Measurements from ENCODE around the gene RNF144B. TPM values are rescaled to one million over a fixed set of nuclear protein-coding genes. Genes with fewer than 3 reads are reported as not detected.

RNF144B gene
- total and polyA plus RNA-seq, 7 donors, result 6.0 to 94.9 (median 34.5) TPM

- Histone ChIP-seq H3K9me3 (no peaks in the 10 kb centered on the region), H3K27ac (no peak overlapping the region), H3K4me3 (no peak overlapping the region), H3K27me3 (ENCODE audit: insufficient read depth in 3 of 3, low read length in 2 of 3) (no peaks in the 10 kb centered on the region), H3K36me3 (ENCODE audit: insufficient read depth in 1 of 2, low read depth in 1 of 2) (peaks cover 0 to 4% of the 10 kb centered on the region in 2 donors), H3K4me1 (peaks cover 75% of the 10 kb centered on the region)
- ATAC-seq (no peak), DNase-seq (no peak)
- intact Hi-C loops (cut with DNase I), result loop anchor here in 1 of 2 donors (5.0 kb wide), 1 partner anchor 59 kb away; the partner anchor contains the start of gene RNF144B
- TF ChIP-seq CTCF (IDR thresholded peaks at IDR 0.05), result no peak
- WGBS, 3 donors, result 71 to 95% (median 79%) methylated on average over 2 of the region's 2 CpGs
These were observed 59.6 kb downstream of the RNF144B start for GRCh38 chr6:18446771-18447170.

GRCh38 chr6:18447552-18447951 lies 60.4 kb downstream of the RNF144B start:
- Histone ChIP-seq H3K27ac (peak overlapping the region; percentile 17), H3K9me3 (no peaks in the 10 kb centered on the region), H3K4me3 (no peak overlapping the region), H3K27me3 (ENCODE audit: insufficient read depth in 3 of 3, low read length in 2 of 3) (no peaks in the 10 kb centered on the region), H3K4me1 (peaks cover 78% of the 10 kb centered on the region), H3K36me3 (ENCODE audit: insufficient read depth in 1 of 2, low read depth in 1 of 2) (peaks cover 0 to under 1% of the 10 kb centered on the region in 2 donors)
- ATAC-seq, result peak in 2 of 4 donors; percentile 39 to 45
- DNase-seq, result no peak
- TF ChIP-seq CTCF (IDR thresholded peaks at IDR 0.05), result no peak
- 52 to 78% (median 54%) methylated on average over 2 of the region's 2 CpGs for WGBS, 3 donors
- intact Hi-C loops (cut with DNase I), result loop anchor here in 1 of 2 donors (5.0 kb wide), 1 partner anchor 60 kb away; the partner anchor contains the start of gene RNF144B

- no peak for ATAC-seq
- intact Hi-C loops (cut with DNase I), result no loop called here
- WGBS, 3 donors, result 82 to 92% (median 90%) methylated on average over 2 of the region's 2 CpGs
These were observed 64.6 kb downstream of the RNF144B start for GRCh38 chr6:18451756-18452155.

GRCh38 chr6:18454446-18454845 lies 67.3 kb downstream of the RNF144B start:
- WGBS, 3 donors, result 67 to 93% (median 70%) methylated on average over 4 of the region's 4 CpGs
- ATAC-seq (no peak), DNase-seq (no peak)
- H3K36me3 ChIP-seq (ENCODE audit: insufficient read depth in 1 of 2, low read depth in 1 of 2), result peaks cover 0 to 17% of the 10 kb centered on the region in 2 donors
- intact Hi-C loops (cut with DNase I), result no loop called here
- peak overlapping the region; percentile 38 for H3K27ac ChIP-seq
- H3K4me1 ChIP-seq, result peaks cover 46% of the 10 kb centered on the region
- H3K9me3 ChIP-seq, result no peaks in the 10 kb centered on the region
- H3K4me3 ChIP-seq, result no peak overlapping the region
- TF ChIP-seq CTCF (IDR thresholded peaks at IDR 0.05), result no peak
- H3K27me3 ChIP-seq (ENCODE audit: insufficient read depth in 3 of 3, low read length in 2 of 3), result no peaks in the 10 kb centered on the region

More at GRCh38 chr6:18451756-18452155, 64.6 kb downstream of the RNF144B start:
- no peaks in the 10 kb centered on the region for H3K27me3 ChIP-seq (ENCODE audit: insufficient read depth in 3 of 3, low read length in 2 of 3)
- no peak overlapping the region for H3K4me3 ChIP-seq
- H3K36me3 ChIP-seq (ENCODE audit: insufficient read depth in 1 of 2, low read depth in 1 of 2), result no peaks in the 10 kb centered on the region
- no peak for TF ChIP-seq CTCF (IDR thresholded peaks at IDR 0.05)
- H3K9me3 ChIP-seq, result no peaks in the 10 kb centered on the region
- DNase-seq, result no peak
- H3K27ac ChIP-seq, result peak overlapping the region; percentile 36
- H3K4me1 ChIP-seq, result peaks cover 62% of the 10 kb centered on the region

Data from psoas muscle (tissue), 8 donors.